SK-N-SH treated with all-trans-retinoic acid at 6 μM for 48 hours (cell line): Measurements from ENCODE around the gene POU3F2.
A peak's percentile ranks its signal among the peaks of the same experiment; 100 is the strongest.

ENCODE experiments used
- ATAC-seq: fragments of 200-7000 bp; cut with Tn5 transposase; 3 replicates; pipeline ENCODE4 v1.9.1; 2020; ENCODE audit warnings: mild to moderate bottlenecking, moderate library complexity
- ARNTL ChIP-seq: fragments of 450-650 bp; formaldehyde crosslinking; IDR thresholded peaks from 2 replicates; pipeline ENCODE4 v1.5.0; 2020; ENCODE audit warnings: low read depth, mild to moderate bottlenecking, moderate library complexity, borderline replicate concordance
- GLIS3 ChIP-seq: fragments of 250-450 bp; sonication (Bioruptor Pico); IDR thresholded peaks from 2 replicates; pipeline ENCODE4 v1.5.0; 2020; ENCODE audit warnings: mild to moderate bottlenecking, moderate library complexity
- ISL1 ChIP-seq: fragments of 250-450 bp; sonication (Bioruptor Pico); IDR thresholded peaks from 2 replicates; pipeline ENCODE4 v2.1.2; 2022; ENCODE audit warnings: mild to moderate bottlenecking, moderate library complexity
- OSR1 ChIP-seq: fragments of 250-450 bp; sonication (Bioruptor Pico); IDR thresholded peaks from 2 replicates; pipeline ENCODE4 v1.8.0; 2022; ENCODE audit warnings: moderate library complexity, mild to moderate bottlenecking, inconsistent platforms
- PPARA ChIP-seq: fragments of 250-450 bp; sonication (Bioruptor Pico); IDR thresholded peaks from 2 replicates; pipeline ENCODE4 v1.5.0; 2020; ENCODE audit warnings: mild to moderate bottlenecking, borderline replicate concordance
- RARB ChIP-seq: fragments of 250-450 bp; sonication (Bioruptor Pico); IDR thresholded peaks from 2 replicates; pipeline ENCODE4 v1.8.0; 2021; ENCODE audit warnings: mild to moderate bottlenecking, moderate library complexity
- SNAI2 ChIP-seq: fragments of 250-450 bp; sonication (Bioruptor Pico); IDR thresholded peaks from 2 replicates; pipeline ENCODE4 v1.5.0; 2020; ENCODE audit warnings: mild to moderate bottlenecking, moderate library complexity
- TCF4 ChIP-seq: fragments of 250-450 bp; sonication (Bioruptor Pico); IDR thresholded peaks from 2 replicates; pipeline ENCODE4 v1.8.0; 2021; ENCODE audit warnings: mild to moderate bottlenecking, moderate library complexity, borderline replicate concordance
- ZC3H10 ChIP-seq: fragments of 250-450 bp; sonication (Bioruptor Pico); IDR thresholded peaks from 2 replicates; pipeline ENCODE4 v1.5.1; 2021; ENCODE audit warnings: mild to moderate bottlenecking, moderate library complexity
- ZFP3 ChIP-seq: fragments of 250-450 bp; sonication (Bioruptor Pico); IDR thresholded peaks from 2 replicates; pipeline ENCODE4 v1.5.0; 2020; ENCODE audit warnings: mild to moderate bottlenecking, moderate library complexity
- ZNF565 ChIP-seq: fragments of 450-650 bp; formaldehyde crosslinking; conservative IDR thresholded peaks from 2 replicates; pipeline ENCODE4 v1.5.0; 2020; ENCODE audit warnings: low read depth, mild to moderate bottlenecking, moderate library complexity
- ZNF70 ChIP-seq: fragments of 450-650 bp; formaldehyde crosslinking; IDR thresholded peaks from 2 replicates; pipeline ENCODE4 v1.5.0; 2020; ENCODE audit warnings: mild to moderate bottlenecking, moderate library complexity
- ZNF8 ChIP-seq: fragments of 450-650 bp; formaldehyde crosslinking; IDR thresholded peaks from 2 replicates; pipeline ENCODE4 v1.5.0; 2020; ENCODE audit warnings: mild to moderate bottlenecking, moderate library complexity
- TF ChIP-seq, protein P1 (sequence below): fragments of 250-450 bp; sonication (Bioruptor Pico); IDR thresholded peaks from 2 replicates; pipeline ENCODE4 v1.8.0; 2021; ENCODE audit warnings: low read depth, mild to moderate bottlenecking, moderate library complexity, borderline replicate concordance
- TF ChIP-seq, protein P2 (sequence below): fragments of 250-450 bp; sonication (Bioruptor Pico); IDR thresholded peaks from 2 replicates; pipeline ENCODE4 v1.5.1; 2021; ENCODE audit warnings: mild to moderate bottlenecking, moderate library complexity
- TF ChIP-seq, protein P3 (sequence below): fragments of 250-450 bp; sonication (Bioruptor Pico); IDR thresholded peaks from 2 replicates; pipeline ENCODE4 v1.8.0; 2020; ENCODE audit warnings: mild to moderate bottlenecking, moderate library complexity, borderline replicate concordance
- TF ChIP-seq, protein P4 (sequence below): fragments of 250-450 bp; sonication (Bioruptor Pico); IDR thresholded peaks from 2 replicates; pipeline ENCODE4 v1.5.0; 2020; ENCODE audit warnings: mild to moderate bottlenecking, moderate library complexity
- TF ChIP-seq, protein P5 (sequence below): fragments of 250-450 bp; sonication (Bioruptor Pico); IDR thresholded peaks from 2 replicates; pipeline ENCODE4 v1.5.1; 2020; ENCODE audit warnings: low read depth, mild to moderate bottlenecking, moderate library complexity

Gene POU3F2

DNA sequence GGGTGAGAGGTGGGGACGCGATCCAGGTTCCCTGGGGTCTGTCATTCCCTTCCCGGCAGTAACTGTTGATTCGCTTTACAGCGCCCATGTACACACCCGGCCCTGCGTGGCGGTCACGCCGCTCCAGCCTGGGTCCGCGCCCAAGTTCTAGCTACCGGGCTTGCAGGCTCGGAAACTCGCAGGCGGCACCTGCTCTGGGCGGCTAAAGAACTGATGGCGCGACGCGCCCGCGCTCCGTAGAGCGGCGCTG is 1.4 kb upstream of the POU3F2 start (continued):
- TF ChIP-seq, protein P1, sequence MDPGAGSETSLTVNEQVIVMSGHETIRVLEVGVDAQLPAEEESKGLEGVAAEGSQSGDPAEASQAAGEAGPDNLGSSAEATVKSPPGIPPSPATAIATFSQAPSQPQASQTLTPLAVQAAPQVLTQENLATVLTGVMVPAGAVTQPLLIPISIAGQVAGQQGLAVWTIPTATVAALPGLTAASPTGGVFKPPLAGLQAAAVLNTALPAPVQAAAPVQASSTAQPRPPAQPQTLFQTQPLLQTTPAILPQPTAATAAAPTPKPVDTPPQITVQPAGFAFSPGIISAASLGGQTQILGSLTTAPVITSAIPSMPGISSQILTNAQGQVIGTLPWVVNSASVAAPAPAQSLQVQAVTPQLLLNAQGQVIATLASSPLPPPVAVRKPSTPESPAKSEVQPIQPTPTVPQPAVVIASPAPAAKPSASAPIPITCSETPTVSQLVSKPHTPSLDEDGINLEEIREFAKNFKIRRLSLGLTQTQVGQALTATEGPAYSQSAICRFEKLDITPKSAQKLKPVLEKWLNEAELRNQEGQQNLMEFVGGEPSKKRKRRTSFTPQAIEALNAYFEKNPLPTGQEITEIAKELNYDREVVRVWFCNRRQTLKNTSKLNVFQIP (CRISPR knock-in tag): no peak
- no peak for TF ChIP-seq SNAI2
- TF ChIP-seq ISL1 (CRISPR knock-in tag): no peak

DNA sequence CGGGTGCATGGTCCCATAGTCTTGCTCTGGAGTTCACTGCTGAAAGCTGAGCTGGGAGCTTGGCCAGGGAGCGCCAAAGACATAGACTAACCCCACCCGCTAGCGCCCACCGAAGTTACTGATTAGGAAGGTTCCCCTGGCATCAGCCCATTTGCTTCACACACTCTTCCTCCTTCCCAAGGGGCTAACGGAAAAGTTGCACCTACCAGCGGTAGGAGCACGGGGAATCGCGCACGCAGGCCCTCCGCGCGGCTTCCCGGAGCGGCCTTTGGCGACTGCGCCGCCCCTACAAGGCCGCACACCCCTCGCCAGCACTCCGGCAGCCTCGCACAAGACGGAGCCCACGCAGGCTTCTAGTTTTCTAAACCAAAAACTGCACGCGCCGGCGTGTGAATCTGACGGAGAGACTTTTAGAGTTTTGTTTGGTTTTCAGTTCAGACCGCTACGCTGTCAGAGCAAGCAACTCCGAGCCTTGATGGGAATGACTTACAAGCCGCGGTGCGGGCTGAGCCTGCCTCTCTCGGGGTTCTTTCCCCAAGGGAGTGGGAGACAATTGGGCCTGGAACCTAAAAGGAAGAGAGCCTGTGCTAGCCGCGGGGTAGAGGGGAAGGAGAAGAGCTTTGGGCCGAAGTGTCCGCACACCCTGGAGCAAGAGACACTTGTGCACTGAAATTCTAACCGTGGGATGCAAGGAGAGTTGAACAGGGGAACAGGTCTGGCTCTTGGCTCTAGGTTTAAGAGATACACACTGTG is 891 bp upstream of the POU3F2 start:
- ATAC-seq: peak; percentile 50
- TF ChIP-seq ZNF8 (CRISPR knock-in tag): no peak
- no peak for TF ChIP-seq OSR1 (CRISPR knock-in tag)
- TF ChIP-seq GLIS3 (CRISPR knock-in tag): no peak
- TF ChIP-seq, protein P2, sequence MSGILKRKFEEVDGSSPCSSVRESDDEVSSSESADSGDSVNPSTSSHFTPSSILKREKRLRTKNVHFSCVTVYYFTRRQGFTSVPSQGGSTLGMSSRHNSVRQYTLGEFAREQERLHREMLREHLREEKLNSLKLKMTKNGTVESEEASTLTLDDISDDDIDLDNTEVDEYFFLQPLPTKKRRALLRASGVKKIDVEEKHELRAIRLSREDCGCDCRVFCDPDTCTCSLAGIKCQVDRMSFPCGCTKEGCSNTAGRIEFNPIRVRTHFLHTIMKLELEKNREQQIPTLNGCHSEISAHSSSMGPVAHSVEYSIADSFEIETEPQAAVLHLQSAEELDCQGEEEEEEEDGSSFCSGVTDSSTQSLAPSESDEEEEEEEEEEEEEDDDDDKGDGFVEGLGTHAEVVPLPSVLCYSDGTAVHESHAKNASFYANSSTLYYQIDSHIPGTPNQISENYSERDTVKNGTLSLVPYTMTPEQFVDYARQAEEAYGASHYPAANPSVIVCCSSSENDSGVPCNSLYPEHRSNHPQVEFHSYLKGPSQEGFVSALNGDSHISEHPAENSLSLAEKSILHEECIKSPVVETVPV (CRISPR knock-in tag): no peak
- TF ChIP-seq TCF4 (CRISPR knock-in tag): no peak
- TF ChIP-seq, protein P3, sequence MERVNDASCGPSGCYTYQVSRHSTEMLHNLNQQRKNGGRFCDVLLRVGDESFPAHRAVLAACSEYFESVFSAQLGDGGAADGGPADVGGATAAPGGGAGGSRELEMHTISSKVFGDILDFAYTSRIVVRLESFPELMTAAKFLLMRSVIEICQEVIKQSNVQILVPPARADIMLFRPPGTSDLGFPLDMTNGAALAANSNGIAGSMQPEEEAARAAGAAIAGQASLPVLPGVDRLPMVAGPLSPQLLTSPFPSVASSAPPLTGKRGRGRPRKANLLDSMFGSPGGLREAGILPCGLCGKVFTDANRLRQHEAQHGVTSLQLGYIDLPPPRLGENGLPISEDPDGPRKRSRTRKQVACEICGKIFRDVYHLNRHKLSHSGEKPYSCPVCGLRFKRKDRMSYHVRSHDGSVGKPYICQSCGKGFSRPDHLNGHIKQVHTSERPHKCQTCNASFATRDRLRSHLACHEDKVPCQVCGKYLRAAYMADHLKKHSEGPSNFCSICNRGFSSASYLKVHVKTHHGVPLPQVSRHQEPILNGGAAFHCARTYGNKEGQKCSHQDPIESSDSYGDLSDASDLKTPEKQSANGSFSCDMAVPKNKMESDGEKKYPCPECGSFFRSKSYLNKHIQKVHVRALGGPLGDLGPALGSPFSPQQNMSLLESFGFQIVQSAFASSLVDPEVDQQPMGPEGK (CRISPR knock-in tag): no peak
- TF ChIP-seq, protein P4, sequence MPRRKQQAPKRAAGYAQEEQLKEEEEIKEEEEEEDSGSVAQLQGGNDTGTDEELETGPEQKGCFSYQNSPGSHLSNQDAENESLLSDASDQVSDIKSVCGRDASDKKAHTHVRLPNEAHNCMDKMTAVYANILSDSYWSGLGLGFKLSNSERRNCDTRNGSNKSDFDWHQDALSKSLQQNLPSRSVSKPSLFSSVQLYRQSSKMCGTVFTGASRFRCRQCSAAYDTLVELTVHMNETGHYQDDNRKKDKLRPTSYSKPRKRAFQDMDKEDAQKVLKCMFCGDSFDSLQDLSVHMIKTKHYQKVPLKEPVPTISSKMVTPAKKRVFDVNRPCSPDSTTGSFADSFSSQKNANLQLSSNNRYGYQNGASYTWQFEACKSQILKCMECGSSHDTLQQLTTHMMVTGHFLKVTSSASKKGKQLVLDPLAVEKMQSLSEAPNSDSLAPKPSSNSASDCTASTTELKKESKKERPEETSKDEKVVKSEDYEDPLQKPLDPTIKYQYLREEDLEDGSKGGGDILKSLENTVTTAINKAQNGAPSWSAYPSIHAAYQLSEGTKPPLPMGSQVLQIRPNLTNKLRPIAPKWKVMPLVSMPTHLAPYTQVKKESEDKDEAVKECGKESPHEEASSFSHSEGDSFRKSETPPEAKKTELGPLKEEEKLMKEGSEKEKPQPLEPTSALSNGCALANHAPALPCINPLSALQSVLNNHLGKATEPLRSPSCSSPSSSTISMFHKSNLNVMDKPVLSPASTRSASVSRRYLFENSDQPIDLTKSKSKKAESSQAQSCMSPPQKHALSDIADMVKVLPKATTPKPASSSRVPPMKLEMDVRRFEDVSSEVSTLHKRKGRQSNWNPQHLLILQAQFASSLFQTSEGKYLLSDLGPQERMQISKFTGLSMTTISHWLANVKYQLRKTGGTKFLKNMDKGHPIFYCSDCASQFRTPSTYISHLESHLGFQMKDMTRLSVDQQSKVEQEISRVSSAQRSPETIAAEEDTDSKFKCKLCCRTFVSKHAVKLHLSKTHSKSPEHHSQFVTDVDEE (CRISPR knock-in tag): no peak
- TF ChIP-seq SNAI2: no peak
- no peak for TF ChIP-seq PPARA (CRISPR knock-in tag)
- TF ChIP-seq, all 23 proteins: peak for 0

DNA sequence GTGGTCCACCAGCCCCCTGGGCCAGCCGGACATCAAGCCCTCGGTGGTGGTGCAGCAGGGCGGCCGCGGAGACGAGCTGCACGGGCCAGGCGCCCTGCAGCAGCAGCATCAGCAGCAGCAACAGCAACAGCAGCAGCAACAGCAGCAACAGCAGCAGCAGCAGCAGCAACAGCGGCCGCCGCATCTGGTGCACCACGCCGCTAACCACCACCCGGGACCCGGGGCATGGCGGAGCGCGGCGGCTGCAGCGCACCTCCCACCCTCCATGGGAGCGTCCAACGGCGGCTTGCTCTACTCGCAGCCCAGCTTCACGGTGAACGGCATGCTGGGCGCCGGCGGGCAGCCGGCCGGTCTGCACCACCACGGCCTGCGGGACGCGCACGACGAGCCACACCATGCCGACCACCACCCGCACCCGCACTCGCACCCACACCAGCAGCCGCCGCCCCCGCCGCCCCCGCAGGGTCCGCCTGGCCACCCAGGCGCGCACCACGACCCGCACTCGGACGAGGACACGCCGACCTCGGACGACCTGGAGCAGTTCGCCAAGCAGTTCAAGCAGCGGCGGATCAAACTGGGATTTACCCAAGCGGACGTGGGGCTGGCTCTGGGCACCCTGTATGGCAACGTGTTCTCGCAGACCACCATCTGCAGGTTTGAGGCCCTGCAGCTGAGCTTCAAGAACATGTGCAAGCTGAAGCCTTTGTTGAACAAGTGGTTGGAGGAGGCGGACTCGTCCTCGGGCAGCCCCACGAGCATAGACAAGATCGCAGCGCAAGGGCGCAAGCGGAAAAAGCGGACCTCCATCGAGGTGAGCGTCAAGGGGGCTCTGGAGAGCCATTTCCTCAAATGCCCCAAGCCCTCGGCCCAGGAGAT is 1.0 kb downstream of the POU3F2 start:
- ATAC-seq: peak; percentile 2; the same call in 1 of the 3 replicates
- TF ChIP-seq, protein P1 (CRISPR knock-in tag): no peak
- no peak for TF ChIP-seq ZNF8 (CRISPR knock-in tag)
- TF ChIP-seq ARNTL: no peak
- TF ChIP-seq SNAI2: no peak
- TF ChIP-seq, protein P4 (CRISPR knock-in tag): no peak
- TF ChIP-seq OSR1 (CRISPR knock-in tag): no peak
- TF ChIP-seq ZNF565: no peak
- TF ChIP-seq, protein P3 (CRISPR knock-in tag): no peak
- TF ChIP-seq PPARA (CRISPR knock-in tag): no peak
- TF ChIP-seq, protein P5, sequence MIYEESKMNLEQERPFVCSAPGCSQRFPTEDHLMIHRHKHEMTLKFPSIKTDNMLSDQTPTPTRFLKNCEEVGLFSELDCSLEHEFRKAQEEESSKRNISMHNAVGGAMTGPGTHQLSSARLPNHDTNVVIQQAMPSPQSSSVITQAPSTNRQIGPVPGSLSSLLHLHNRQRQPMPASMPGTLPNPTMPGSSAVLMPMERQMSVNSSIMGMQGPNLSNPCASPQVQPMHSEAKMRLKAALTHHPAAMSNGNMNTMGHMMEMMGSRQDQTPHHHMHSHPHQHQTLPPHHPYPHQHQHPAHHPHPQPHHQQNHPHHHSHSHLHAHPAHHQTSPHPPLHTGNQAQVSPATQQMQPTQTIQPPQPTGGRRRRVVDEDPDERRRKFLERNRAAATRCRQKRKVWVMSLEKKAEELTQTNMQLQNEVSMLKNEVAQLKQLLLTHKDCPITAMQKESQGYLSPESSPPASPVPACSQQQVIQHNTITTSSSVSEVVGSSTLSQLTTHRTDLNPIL (CRISPR knock-in tag): no peak
- TF ChIP-seq GLIS3 (CRISPR knock-in tag): no peak
- TF ChIP-seq RARB: no peak
- TF ChIP-seq ZNF70: no peak
- no peak for TF ChIP-seq ZFP3
- TF ChIP-seq ZC3H10 (CRISPR knock-in tag): no peak
- no peak for TF ChIP-seq TCF4 (CRISPR knock-in tag)
